Lower leg skin (tissue), 4 donors: ENCODE results near the gene CTSF. TPM values are rescaled to one million over a fixed set of nuclear protein-coding genes. Genes with fewer than 3 reads are reported as not detected.
A peak's percentile ranks its signal among the peaks of the same experiment; 100 is the strongest.

ENCODE experiments used
- DNase-seq, 2 donors: peaks; one replicate each; pipeline ENCODE4 v3.0.0-alpha.2; 2019; ENCODE audit warnings: low spot score in 2 of 2
- H3K4me3 ChIP-seq: fragments of 200-600 bp; sonication (generic); 2 replicates; pipeline ENCODE4 v1.5.1; 2017; ENCODE audit warnings: mild to moderate bottlenecking, low read depth; ENCODE audit not compliant: poor library complexity, severe bottlenecking
- POLR2A ChIP-seq, 2 donors: fragments of 450-650 bp; IDR thresholded peaks; one replicate each; pipeline ENCODE4 v1.6.1; 2016 to 2017; ENCODE audit warnings: antibody characterized with exemption in 2 of 2, mild to moderate bottlenecking in 1 of 2, moderate library complexity in 1 of 2
- whole genome bisulfite sequencing, 2 donors: methylation state at CpG; one replicate each; pipeline ENCODE4 v1.1.5; 2018; 5-methylcytosine and 5-hydroxymethylcytosine counted together
- intact Hi-C: fragments of 100-400 bp; cut with DNase I; formaldehyde crosslinking; loops from one replicate; pipeline ENCODE4 v1.15.0; 2023; ENCODE audit warnings: low total_unique reads
- total RNA-seq, 4 donors: library from RNA; depleted of rRNA; stranded (reverse); fragments of >200 nt; gene quantifications; one replicate each; pipeline ENCODE4 v1.1.0, GENCODE V29; 2016
- TF ChIP-seq, protein P1 (sequence below), 3 donors: fragments of 450-650 bp; IDR thresholded peaks; one replicate each; pipeline ENCODE4 v1.5.1; 2016; ENCODE audit warnings: antibody characterized with exemption in 3 of 3, mild to moderate bottlenecking in 3 of 3, moderate library complexity in 2 of 3

The CTSF gene
- total RNA-seq, result 100 to 1,000 TPM in 2 of 4 donors, 10 to 100 TPM in 2; 96.4 to 120 (median 103) TPM

DNA sequence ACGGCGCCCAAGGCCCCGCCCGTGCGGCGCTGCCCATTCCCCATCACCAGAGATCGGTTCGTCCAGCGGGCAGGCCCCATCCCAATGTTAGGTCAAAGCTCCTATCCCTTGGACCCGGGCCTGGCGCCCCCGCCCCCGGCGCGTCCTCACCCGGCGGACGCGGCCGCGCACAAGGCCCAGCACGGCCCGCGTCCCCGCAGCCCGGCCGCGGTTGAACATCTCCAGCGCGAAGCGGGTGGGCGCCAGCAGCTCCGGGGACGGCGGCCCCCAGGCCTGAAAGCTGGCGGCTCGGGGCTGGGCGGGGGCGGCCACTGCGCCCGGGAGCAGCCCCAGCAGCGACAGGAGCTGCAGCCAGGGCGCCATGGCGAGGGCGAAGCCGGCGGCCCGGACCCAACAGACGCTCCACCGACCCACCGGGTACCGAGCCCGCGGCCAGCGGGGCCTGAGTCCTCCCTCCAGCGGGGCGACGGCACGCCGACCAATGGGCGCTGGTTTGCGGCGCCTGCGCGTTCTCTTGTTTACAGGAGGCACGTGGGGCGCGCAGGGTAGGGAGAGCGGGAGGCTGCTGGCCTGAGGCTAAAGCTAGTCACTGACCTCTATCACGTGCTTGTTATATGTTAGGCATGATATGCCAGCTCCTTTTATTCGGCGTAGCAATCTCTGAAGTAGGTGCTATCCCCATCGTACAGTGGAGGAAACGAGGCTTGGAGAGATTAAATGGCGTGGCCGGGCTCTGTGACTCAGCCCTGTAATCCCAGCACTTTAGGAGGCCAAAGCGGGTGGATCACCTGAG, at the start of gene CTSF:
TSS of gene CTSF (minus strand) at position 483 of the 793 bp plus-strand sequence. CDS start at position 363, 120 bp downstream.
- peak within 1 kb of the TSS; percentile 47 for H3K4me3 ChIP-seq
- DNase-seq, result peak; percentile 87 to 96
- intact Hi-C loops, result no loop called here
- 2 to 4% methylated on average over 46 to 49 of the region's 77 CpGs for WGBS, 2 donors
- TF ChIP-seq, protein P1, sequence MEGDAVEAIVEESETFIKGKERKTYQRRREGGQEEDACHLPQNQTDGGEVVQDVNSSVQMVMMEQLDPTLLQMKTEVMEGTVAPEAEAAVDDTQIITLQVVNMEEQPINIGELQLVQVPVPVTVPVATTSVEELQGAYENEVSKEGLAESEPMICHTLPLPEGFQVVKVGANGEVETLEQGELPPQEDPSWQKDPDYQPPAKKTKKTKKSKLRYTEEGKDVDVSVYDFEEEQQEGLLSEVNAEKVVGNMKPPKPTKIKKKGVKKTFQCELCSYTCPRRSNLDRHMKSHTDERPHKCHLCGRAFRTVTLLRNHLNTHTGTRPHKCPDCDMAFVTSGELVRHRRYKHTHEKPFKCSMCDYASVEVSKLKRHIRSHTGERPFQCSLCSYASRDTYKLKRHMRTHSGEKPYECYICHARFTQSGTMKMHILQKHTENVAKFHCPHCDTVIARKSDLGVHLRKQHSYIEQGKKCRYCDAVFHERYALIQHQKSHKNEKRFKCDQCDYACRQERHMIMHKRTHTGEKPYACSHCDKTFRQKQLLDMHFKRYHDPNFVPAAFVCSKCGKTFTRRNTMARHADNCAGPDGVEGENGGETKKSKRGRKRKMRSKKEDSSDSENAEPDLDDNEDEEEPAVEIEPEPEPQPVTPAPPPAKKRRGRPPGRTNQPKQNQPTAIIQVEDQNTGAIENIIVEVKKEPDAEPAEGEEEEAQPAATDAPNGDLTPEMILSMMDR (IDR thresholded peaks at IDR 0.05), result no peak
- no peak for TF ChIP-seq POLR2A (IDR thresholded peaks at IDR 0.05)

DNA sequence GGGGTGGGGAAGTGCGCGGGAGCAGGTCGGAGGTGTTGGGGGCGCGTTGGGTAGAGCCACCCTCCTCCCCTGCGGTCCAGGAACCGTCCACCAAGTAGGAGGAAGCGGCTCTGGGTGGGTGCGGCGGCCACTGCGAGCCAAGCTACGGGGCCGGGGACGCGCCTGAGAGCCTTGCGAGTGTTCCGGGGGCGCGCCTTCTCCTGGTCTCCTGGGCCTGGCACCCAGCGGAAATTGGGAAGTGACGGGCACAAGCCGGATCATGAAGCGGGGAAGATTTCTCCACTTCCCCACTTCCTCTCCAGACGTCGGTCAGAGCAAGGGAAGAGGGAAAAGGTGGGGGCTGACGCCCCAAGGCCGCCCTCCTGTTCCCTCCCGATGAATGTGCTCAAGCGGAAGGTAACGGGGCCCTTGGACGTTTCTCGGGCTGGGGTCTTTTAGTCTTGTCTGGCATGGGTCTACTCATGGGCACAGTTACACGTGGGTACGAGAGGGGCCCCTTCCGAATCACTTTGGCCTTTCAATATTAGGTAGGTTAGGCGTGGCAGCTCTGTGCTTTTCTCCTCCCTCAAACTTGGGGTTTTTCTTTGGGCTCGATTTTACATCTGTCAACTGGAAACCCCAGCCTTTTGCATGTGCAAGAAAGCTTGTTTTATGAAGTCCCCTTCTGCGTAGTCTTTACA, 48.9 kb upstream of the CTSF start:
- peak; percentile 71 to 96 for DNase-seq
- TF ChIP-seq, protein P1 (IDR thresholded peaks at IDR 0.05), result no peak
- peak overlapping the region; percentile 82 for H3K4me3 ChIP-seq
- intact Hi-C loops, result no loop called here
- WGBS, 2 donors, result 0 to 1% methylated on average over 37 to 38 of the region's 38 CpGs

DNA sequence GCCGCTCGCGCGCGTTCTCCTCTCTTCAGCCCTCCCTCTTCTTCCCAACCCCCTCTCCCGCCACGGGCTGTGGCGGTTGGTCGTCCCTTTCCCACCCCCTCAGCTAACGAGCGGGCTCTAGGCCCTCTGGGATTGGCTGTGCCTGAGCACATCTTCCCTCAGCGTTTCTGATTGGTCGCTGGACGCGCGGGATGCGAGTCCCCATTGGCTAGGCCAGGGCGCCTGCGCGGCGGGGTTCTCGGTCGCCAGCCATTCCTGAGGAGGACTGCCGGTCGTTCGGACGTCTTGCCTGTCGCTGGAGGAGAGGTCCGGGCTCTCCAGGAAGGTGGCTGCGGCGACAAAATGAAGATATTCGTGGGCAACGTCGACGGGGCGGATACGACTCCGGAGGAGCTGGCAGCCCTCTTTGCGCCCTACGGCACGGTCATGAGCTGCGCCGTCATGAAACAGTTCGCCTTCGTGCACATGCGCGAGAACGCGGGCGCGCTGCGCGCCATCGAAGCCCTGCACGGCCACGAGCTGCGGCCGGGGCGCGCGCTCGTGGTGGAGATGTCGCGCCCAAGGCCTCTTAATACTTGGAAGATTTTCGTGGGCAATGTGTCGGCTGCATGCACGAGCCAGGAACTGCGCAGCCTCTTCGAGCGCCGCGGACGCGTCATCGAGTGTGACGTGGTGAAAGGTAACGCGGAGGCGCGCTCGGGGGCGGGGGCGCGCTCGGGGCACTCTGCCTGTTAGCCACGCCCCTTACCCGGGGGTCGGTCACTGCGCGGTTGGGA, 48.2 kb upstream of the CTSF start, which contains the start of gene RBM14:
TSS of gene RBM14 (plus strand) at position 252 of the 776 bp plus-strand sequence. CDS start at position 343, 91 bp downstream.
- 0 to 1% methylated on average over 49 to 57 of the region's 90 CpGs for WGBS, 2 donors
- H3K4me3 ChIP-seq, result peak within 1 kb of the TSS; percentile 82
- intact Hi-C loops, result no loop called here
- peak; percentile 98 to 100 for DNase-seq
- TF ChIP-seq, protein P1 (IDR thresholded peaks at IDR 0.05), result no peak
- TF ChIP-seq POLR2A (IDR thresholded peaks at IDR 0.05), result peak in 1 of 2 donors; percentile 99

DNA sequence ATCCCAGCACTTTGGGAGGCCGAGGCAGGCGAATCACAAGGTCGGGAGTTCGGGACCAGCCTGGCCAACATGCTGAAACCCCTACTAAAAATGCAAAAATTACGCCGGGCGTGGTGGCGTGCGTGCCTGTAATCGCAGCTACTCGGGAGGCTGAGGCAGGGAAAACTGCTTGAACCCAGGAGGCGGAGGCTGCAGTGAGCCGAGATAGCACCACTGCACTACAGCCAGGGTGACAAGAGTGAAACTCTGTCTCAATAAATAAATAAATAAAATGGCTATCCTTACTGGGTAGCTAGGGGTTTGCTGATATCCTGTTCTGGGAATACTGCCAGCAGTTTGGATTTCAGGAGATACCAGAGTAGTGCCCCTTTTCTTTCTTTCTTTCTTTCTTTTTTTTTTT, 45.7 kb upstream of the CTSF start:
- WGBS, 2 donors, result 91 to 92% methylated on average over 13 of the region's 13 CpGs
- TF ChIP-seq, protein P1 (IDR thresholded peaks at IDR 0.05), result no peak
- no peak for TF ChIP-seq POLR2A (IDR thresholded peaks at IDR 0.05)
- no peak for DNase-seq
- no peak overlapping the region for H3K4me3 ChIP-seq
- intact Hi-C loops, result no loop called here

DNA sequence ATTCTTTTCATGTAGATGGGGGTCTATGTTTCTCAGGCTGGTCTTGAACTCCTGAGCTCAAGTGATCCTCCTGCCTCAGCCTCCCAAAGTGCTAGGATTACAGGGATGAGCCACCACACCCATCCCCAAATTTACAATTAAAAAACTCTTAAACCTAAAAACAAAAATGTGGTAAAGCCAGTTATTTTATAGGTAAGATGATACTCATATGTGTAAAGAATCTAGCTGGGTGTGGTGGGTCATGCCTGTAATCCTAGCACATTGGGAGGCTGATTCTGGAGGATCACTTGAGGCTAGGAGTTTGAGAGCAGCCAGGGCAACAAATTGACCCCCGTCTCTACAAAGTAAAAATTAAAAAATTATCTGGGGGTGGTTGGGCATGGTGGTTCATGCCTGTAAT, 44.1 kb upstream of the CTSF start:
- 96 to 97% methylated on average over 1 of the region's 1 CpG for WGBS, 2 donors
- no peak for TF ChIP-seq POLR2A (IDR thresholded peaks at IDR 0.05)
- TF ChIP-seq, protein P1 (IDR thresholded peaks at IDR 0.05), result no peak
- intact Hi-C loops, result no loop called here
- H3K4me3 ChIP-seq, result no peak overlapping the region
- no peak for DNase-seq
